Measurements from ENCODE around the gene NEK1. TPM values are rescaled to one million over a fixed set of nuclear protein-coding genes. Genes with fewer than 3 reads are reported as not detected.

The NEK1 gene
- total and polyA plus RNA-seq, 2 of the 8 experiments (the other 6 are each of a cell fraction or from before 2014, with no cell fraction given) = 3.9 to 11.7 TPM

DNA sequence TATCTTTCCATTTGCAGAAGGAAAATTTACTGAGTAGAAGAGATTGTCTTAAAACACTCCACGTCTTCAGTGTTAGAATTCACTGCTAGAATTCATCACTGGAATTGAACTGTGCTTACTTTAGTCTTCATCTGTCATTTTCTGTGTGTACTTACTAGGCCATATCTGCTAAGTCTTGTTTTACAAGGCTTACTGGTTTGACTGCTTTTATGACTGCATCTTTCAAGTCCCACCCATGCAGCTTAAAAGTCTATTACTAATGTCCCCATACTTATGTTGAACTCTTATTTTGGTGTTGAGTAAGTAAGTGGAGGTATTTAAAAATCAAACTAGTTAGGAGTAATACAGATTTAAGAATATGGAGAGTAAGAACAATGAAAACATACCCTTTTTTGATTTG lies 22.6 kb upstream of the NEK1 start:
- Histone ChIP-seq H4K5ac (ENCODE audit: insufficient read length, low read depth, low read length) (no peak overlapping the region), H3K36me3 (ENCODE audit: control insufficient read depth in 2 of 4, insufficient read depth in 4 of 4, low read length in 3 of 4) (peaks cover 0 to 10% (median 3%) of the 10 kb centered on the region in 4 experiments; a peak in 4 of 8 replicates), H3K14ac (ENCODE audit: insufficient read length) (no peak overlapping the region), H3K4me3 (ENCODE audit: extremely low read depth in 1 of 4, insufficient read depth in 2 of 4, low read depth in 3 of 4, low read length in 4 of 4) (no peak overlapping the region), H3K4me1 (replicated peaks in 1 of 4; ENCODE audit: control insufficient read depth in 3 of 4, insufficient read depth in 4 of 4, low read length in 3 of 4) (no peaks in the 10 kb centered on the region), H3K4me2 (ENCODE audit: insufficient read depth in 1 of 2, low read depth in 2 of 2, low read length in 2 of 2) (no peak overlapping the region), H3K9ac (replicated peaks in 1 of 4; ENCODE audit: extremely low read depth in 1 of 4, low read depth in 3 of 4, low read length in 3 of 4) (no peak overlapping the region), H4K8ac (ENCODE audit: extremely low read depth, insufficient read depth, low read length) (no peak overlapping the region), H3K27ac (ENCODE audit: low read depth, low read length) (no peak overlapping the region), H3K4ac (replicated peaks; ENCODE audit: insufficient read length, low read depth, low read length) (no peak overlapping the region), H3K23ac (ENCODE audit: insufficient read length) (no peak overlapping the region), H3K9me3 (ENCODE audit: insufficient read depth in 2 of 2, low read depth in 1 of 2, low read length in 1 of 2) (no peaks in the 10 kb centered on the region), H2BK12ac (ENCODE audit: low read depth, low read length) (no peak overlapping the region), H2AK5ac (ENCODE audit: low read depth, low read length) (no peak overlapping the region), H2BK15ac (ENCODE audit: low read length) (no peak overlapping the region), H3K79me1 (ENCODE audit: low read depth, low read length) (no peaks in the 10 kb centered on the region; the same call in 1 of the 2 replicates), H3K23me2 (ENCODE audit: low read depth, low read length) (no peaks in the 10 kb centered on the region), H3K79me2 (ENCODE audit: control insufficient read depth in 1 of 2, insufficient read depth in 2 of 2, low read length in 2 of 2) (peaks cover 3 to 32% of the 10 kb centered on the region in 2 experiments; a peak in 2 of 4 replicates), H2AFZ (ENCODE audit: low read length) (no peak overlapping the region), H4K91ac (replicated peaks; ENCODE audit: insufficient read length, low read length) (no peak overlapping the region), H2BK120ac (replicated peaks; ENCODE audit: low read depth, low read length) (no peak overlapping the region), H2BK5ac (ENCODE audit: low read depth, low read length) (no peak overlapping the region), H3K56ac (replicated peaks; ENCODE audit: insufficient read length, low read depth, low read length) (no peak overlapping the region), H2BK20ac (ENCODE audit: low read length) (no peak overlapping the region), H4K20me1 (replicated peaks in 1 of 2; ENCODE audit: control insufficient read depth in 1 of 2, insufficient read depth in 2 of 2, low read length in 2 of 2) (no peaks in the 10 kb centered on the region), H3K18ac (ENCODE audit: extremely low read depth, low read length) (no peak overlapping the region), H3K27me3 (replicated peaks in 1 of 4; ENCODE audit: control insufficient read depth in 3 of 4, extremely low read depth in 1 of 4, insufficient read depth in 3 of 4, low read length in 3 of 4) (no peaks in the 10 kb centered on the region)
- CTCF ChIA-PET (ENCODE audit: partially characterized antibody) = no interaction called here
- FAIRE-seq (no peak), DNase-seq (ENCODE audit: low read depth in 1 of 2, low spot score in 2 of 2) (no peak)
- POLR2A ChIA-PET (ENCODE audit: partially characterized antibody) = no interaction called here
- 83% methylated on average over 1 of the region's 1 CpG; no CpG with 5 or more reads in 1 of the 2 experiments for WGBS, 2 experiments (ENCODE audit: extremely low coverage in 1 of 2, insufficient coverage in 1 of 2, insufficient read length in 1 of 2, insufficient replicate concordance in 2 of 2, low coverage in 1 of 2, low lambda C conversion rate in 2 of 2, missing lambda C conversion rate in 1 of 2)
- TF ChIP-seq ZNF274 (IDR thresholded peaks at IDR 0.05; ENCODE audit: borderline replicate concordance, extremely low read depth, low read length) (no peak), POLR2AphosphoS5 (IDR thresholded peaks at IDR 0.05; ENCODE audit: low read depth, low read length) (no peak), CTBP2 (IDR thresholded peaks at IDR 0.05; ENCODE audit: borderline replicate concordance, insufficient read depth, insufficient read length, low read length) (no peak), TEAD4 (IDR thresholded peaks at IDR 0.05; ENCODE audit: low read depth, low read length) (no peak), GABPA (IDR thresholded peaks at IDR 0.05; ENCODE audit: borderline replicate concordance, insufficient read depth, low read length) (no peak), SIX5 (IDR thresholded peaks at IDR 0.05; ENCODE audit: low read depth, low read length) (no peak), PHF8 (conservative IDR thresholded peaks at IDR 0.05; ENCODE audit: low read depth, low read length) (no peak), BACH1 (IDR thresholded peaks at IDR 0.05; ENCODE audit: low read length) (no peak), EP300 (IDR thresholded peaks at IDR 0.05; ENCODE audit: borderline replicate concordance in 1 of 2, low read depth in 2 of 2, low read length in 2 of 2) (no peak), CREB1 (IDR thresholded peaks at IDR 0.05) (no peak), KDM4A (IDR thresholded peaks at IDR 0.05; ENCODE audit: low read depth, low read length, severe bottlenecking) (no peak), POU5F1 (IDR thresholded peaks at IDR 0.05; ENCODE audit: low read depth, low read length) (no peak), CHD2 (IDR thresholded peaks at IDR 0.05; ENCODE audit: low read length) (no peak)
- TF ChIP-seq, protein P1, sequence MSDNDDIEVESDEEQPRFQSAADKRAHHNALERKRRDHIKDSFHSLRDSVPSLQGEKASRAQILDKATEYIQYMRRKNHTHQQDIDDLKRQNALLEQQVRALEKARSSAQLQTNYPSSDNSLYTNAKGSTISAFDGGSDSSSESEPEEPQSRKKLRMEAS (IDR thresholded peaks at IDR 0.05) = no peak
